ENCODE results near the gene HES3.

The HES3 gene

GRCh38 chr1:6260961-6261614 lies 17.1 kb downstream of the HES3 start, which contains the start of gene GPR153:
GPR153 (minus strand) TSS chr1:6261098; CDS start chr1:6254905, 6,193 bp downstream.
- DNase-seq (ENCODE audit: insufficient read length, low spot score) (peak; percentile 73), FAIRE-seq (no peak)

GRCh38 chr1:6261615-6261995 lies 17.6 kb downstream of the HES3 start:
- no peak for DNase-seq (ENCODE audit: insufficient read length, low spot score)
- FAIRE-seq, result no peak

- no peak for DNase-seq (ENCODE audit: insufficient read length, low spot score)
- no peak for FAIRE-seq
These were observed 18.8 kb downstream of the HES3 start for GRCh38 chr1:6262555-6263420.

- DNase-seq (ENCODE audit: insufficient read length, low spot score) (no peak), FAIRE-seq (no peak)
These were observed 19.7 kb downstream of the HES3 start for GRCh38 chr1:6263716-6264115.

GRCh38 chr1:6265151-6265550 lies 21.2 kb downstream of the HES3 start:
- DNase-seq (ENCODE audit: insufficient read length, low spot score) (no peak), FAIRE-seq (no peak)

- DNase-seq (ENCODE audit: insufficient read length, low spot score) (no peak), FAIRE-seq (no peak)
These were observed 22.7 kb downstream of the HES3 start for GRCh38 chr1:6266641-6267040.

GRCh38 chr1:6267686-6268322 lies 23.8 kb downstream of the HES3 start:
- no peak for DNase-seq (ENCODE audit: insufficient read length, low spot score)
- FAIRE-seq, result no peak

- DNase-seq (ENCODE audit: insufficient read length, low spot score) (no peak), FAIRE-seq (no peak)
These were observed 24.4 kb downstream of the HES3 start for GRCh38 chr1:6268415-6268814.

GRCh38 chr1:6269296-6269695 lies 25.3 kb downstream of the HES3 start:
- DNase-seq (ENCODE audit: insufficient read length, low spot score), result no peak
- no peak for FAIRE-seq

- no peak for FAIRE-seq
- DNase-seq (ENCODE audit: insufficient read length, low spot score), result no peak
These were observed 25.9 kb downstream of the HES3 start for GRCh38 chr1:6269720-6270400.

GRCh38 chr1:6270401-6270800 lies 26.4 kb downstream of the HES3 start:
- FAIRE-seq, result no peak
- DNase-seq (ENCODE audit: insufficient read length, low spot score), result no peak

- no peak for DNase-seq (ENCODE audit: insufficient read length, low spot score)
- no peak for FAIRE-seq
These were observed 27.0 kb downstream of the HES3 start for GRCh38 chr1:6271006-6271405.

- FAIRE-seq, result no peak
- no peak for DNase-seq (ENCODE audit: insufficient read length, low spot score)
These were observed 27.6 kb downstream of the HES3 start for GRCh38 chr1:6271554-6271953.

- no peak for FAIRE-seq
- no peak for DNase-seq (ENCODE audit: insufficient read length, low spot score)
These were observed 28.5 kb downstream of the HES3 start for GRCh38 chr1:6272452-6272851.

- FAIRE-seq, result no peak
- no peak for DNase-seq (ENCODE audit: insufficient read length, low spot score)
These were observed 28.9 kb downstream of the HES3 start for GRCh38 chr1:6272868-6273267.

- DNase-seq (ENCODE audit: insufficient read length, low spot score) (no peak), FAIRE-seq (no peak)
These were observed 29.5 kb downstream of the HES3 start for GRCh38 chr1:6273380-6273891.

GRCh38 chr1:6274102-6274501 lies 30.1 kb downstream of the HES3 start:
- no peak for DNase-seq (ENCODE audit: insufficient read length, low spot score)

GRCh38 chr1:6274622-6275139 lies 30.7 kb downstream of the HES3 start:
- no peak for DNase-seq (ENCODE audit: insufficient read length, low spot score)
- no peak for FAIRE-seq

More at GRCh38 chr1:6274102-6274501, 30.1 kb downstream of the HES3 start:
- no peak for FAIRE-seq

- DNase-seq (ENCODE audit: insufficient read length, low spot score) (no peak), FAIRE-seq (no peak)
These were observed 32.1 kb downstream of the HES3 start for GRCh38 chr1:6275826-6276782.
